SK-N-MC (cell line): ENCODE results near the gene ADAM33.

Experiments used
- EZH2 ChIP-seq: fragments of 200-600 bp; sonication (generic); IDR thresholded peaks from one replicate; pipeline ENCODE4 v1.6.1; 2017; ENCODE audit warnings: antibody characterized with exemption
- FOXP2 ChIP-seq: optimal IDR thresholded peaks from 2 replicates; pipeline ENCODE3; 2011; ENCODE audit warnings: mild to moderate bottlenecking, moderate library complexity; ENCODE audit not compliant: insufficient read depth; ENCODE audit errors: extremely low read length, control extremely low read depth
- POLR2AphosphoS5 ChIP-seq: IDR thresholded peaks from 2 replicates; pipeline ENCODE4 v1.6.1; 2012; ENCODE audit warnings: mild to moderate bottlenecking, low read depth, low read length, borderline replicate concordance

- TF ChIP-seq POLR2AphosphoS5: no peak
- TF ChIP-seq EZH2: no peak
- no peak for TF ChIP-seq FOXP2
These were observed 60.7 kb downstream of the ADAM33 start for GRCh38 chr20:3621111-3621510.
